ENCODE measurements around the gene DNAH17. TPM values are rescaled to one million over a fixed set of nuclear protein-coding genes. Genes with fewer than 3 reads are reported as not detected.

The DNAH17 gene
- total and polyA plus RNA-seq, 2 donors (not counting 3 experiments of a cell fraction or from before 2014, with no cell fraction given): not detected

DNA sequence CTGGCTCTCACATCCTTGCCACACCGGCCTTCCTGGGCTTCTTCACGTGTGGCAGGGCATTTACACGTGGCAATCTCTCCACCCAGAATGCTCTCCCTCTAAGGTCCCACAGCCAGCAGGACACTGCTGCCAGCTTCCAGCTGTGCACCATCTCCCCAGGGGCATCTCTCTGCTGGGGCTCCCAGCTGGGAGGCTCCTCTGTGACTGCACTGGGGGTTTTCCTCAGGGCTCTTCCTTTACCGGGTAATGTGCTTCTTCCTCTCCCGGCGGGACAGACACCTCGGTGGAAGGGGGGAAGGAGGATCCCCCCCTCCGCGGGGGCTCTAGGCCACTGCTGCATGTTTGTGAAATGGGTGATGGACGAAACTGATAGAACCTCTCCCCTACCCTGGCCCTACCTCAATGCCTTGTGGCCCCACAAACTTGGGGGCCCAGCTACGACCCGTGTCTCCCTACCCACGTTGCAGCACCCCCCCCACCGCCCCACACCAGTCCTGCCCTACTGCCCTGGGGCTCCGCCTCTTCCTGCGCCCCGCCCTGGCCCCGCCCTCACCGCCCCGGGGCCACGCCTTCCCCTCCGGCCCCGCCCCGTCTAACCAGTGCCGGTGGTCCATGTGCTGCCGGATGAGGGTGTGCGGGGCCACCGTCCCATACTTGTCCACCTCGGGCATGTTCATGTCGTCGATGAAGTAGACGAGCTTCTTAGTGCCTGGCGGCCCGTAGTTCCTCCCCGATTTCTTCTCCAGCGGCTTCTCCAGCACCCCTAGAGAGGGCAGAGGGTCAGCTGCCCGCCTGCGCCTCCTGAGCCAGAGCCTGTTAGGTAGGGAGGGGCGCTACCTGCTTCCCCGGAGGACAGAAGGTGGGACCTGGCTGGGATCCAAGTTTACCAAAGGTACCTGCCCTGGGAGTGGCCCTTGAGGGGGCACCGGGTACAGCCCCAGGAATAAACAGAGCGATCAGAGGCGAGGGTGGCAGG is 92.6 kb downstream of the DNAH17 start:
- peaks cover 2% of the 10 kb centered on the region for H3K4me1 ChIP-seq (ENCODE audit: control insufficient read depth, extremely low read depth, insufficient read depth, low read length)
- peak overlapping the region; percentile 92 for H2AFZ ChIP-seq (ENCODE audit: low read depth, low read length)
- H3K9me3 ChIP-seq (replicated peaks; ENCODE audit: control insufficient read depth, insufficient read depth, low read length): no peaks in the 10 kb centered on the region
- no peaks in the 10 kb centered on the region for H3K9me1 ChIP-seq (replicated peaks; ENCODE audit: control insufficient read depth, extremely low read depth, insufficient read depth, low read length)
- no peaks in the 10 kb centered on the region for H4K20me1 ChIP-seq (replicated peaks; ENCODE audit: control insufficient read depth, extremely low read depth, insufficient read depth, low read length)
- no peaks in the 10 kb centered on the region for H3K36me3 ChIP-seq (ENCODE audit: control insufficient read depth in 2 of 2, extremely low read depth in 1 of 2, insufficient read depth in 2 of 2, low read length in 2 of 2)
- no peaks in the 10 kb centered on the region for H3K79me2 ChIP-seq (ENCODE audit: control insufficient read depth, insufficient read depth, low read length)
- H3K4me3 ChIP-seq (replicated peaks in 1 of 3; ENCODE audit: insufficient read depth in 1 of 3, low read depth in 1 of 3, low read length in 3 of 3): peak overlapping the region; percentile 5 to 37 (median 21)
- peak; percentile 68 for FAIRE-seq
- TF ChIP-seq EZH2 (IDR thresholded peaks at IDR 0.05; ENCODE audit: borderline replicate concordance, low read depth, low read length, severe bottlenecking): no peak
- ChIA-PET CTCF (no interaction called here), POLR2A (no interaction called here)
- peak overlapping the region; percentile 31 for H3K4me2 ChIP-seq (ENCODE audit: insufficient read depth, low read length)
- intact Hi-C loops (cut with micrococcal nuclease) (no loop called here), dilution Hi-C loops (cut with MboI; ENCODE audit: extremely low pct_ligation_motif_present, low sequenced_read_pairs) (loop anchor here (25.0 kb wide), 1 partner anchor 153 kb away; no protein-coding TSS in a partner anchor)
- no peak overlapping the region for H3K9ac ChIP-seq (replicated peaks; ENCODE audit: extremely low read depth, insufficient read depth, low read length)
- H3K27ac ChIP-seq (ENCODE audit: insufficient read depth, low read depth, low read length): no peak overlapping the region
- no peaks in the 10 kb centered on the region for H3K27me3 ChIP-seq (ENCODE audit: control insufficient read depth in 2 of 2, insufficient read depth in 2 of 2, low read length in 2 of 2)
- BruUV-seq (replicated peaks): no TSS peak
- DNase-seq (ENCODE audit: low read depth, low spot score): peak; percentile 25

- no peak for DNase-seq (ENCODE audit: low read depth, low spot score)
- H3K27me3 ChIP-seq (ENCODE audit: control insufficient read depth in 2 of 2, insufficient read depth in 2 of 2, low read length in 2 of 2): peaks cover 0 to 3% of the 10 kb centered on the region in 2 experiments
- CTCF ChIA-PET: no interaction called here
Measured at GRCh38 chr17:78479369-78479768, 97.8 kb downstream of the DNAH17 start.

More at GRCh38 chr17:78479369-78479768, 97.8 kb downstream of the DNAH17 start:
- TF ChIP-seq, protein P1, sequence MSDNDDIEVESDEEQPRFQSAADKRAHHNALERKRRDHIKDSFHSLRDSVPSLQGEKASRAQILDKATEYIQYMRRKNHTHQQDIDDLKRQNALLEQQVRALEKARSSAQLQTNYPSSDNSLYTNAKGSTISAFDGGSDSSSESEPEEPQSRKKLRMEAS (IDR thresholded peaks at IDR 0.05; ENCODE audit: insufficient read depth, insufficient read length): no peak
- TF ChIP-seq, protein P2, sequence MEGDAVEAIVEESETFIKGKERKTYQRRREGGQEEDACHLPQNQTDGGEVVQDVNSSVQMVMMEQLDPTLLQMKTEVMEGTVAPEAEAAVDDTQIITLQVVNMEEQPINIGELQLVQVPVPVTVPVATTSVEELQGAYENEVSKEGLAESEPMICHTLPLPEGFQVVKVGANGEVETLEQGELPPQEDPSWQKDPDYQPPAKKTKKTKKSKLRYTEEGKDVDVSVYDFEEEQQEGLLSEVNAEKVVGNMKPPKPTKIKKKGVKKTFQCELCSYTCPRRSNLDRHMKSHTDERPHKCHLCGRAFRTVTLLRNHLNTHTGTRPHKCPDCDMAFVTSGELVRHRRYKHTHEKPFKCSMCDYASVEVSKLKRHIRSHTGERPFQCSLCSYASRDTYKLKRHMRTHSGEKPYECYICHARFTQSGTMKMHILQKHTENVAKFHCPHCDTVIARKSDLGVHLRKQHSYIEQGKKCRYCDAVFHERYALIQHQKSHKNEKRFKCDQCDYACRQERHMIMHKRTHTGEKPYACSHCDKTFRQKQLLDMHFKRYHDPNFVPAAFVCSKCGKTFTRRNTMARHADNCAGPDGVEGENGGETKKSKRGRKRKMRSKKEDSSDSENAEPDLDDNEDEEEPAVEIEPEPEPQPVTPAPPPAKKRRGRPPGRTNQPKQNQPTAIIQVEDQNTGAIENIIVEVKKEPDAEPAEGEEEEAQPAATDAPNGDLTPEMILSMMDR (IDR thresholded peaks at IDR 0.05; ENCODE audit: extremely low read depth in 1 of 2, insufficient read depth in 1 of 2, low read depth in 1 of 2, low read length in 2 of 2): no peak
- TF ChIP-seq POLR2AphosphoS5 (IDR thresholded peaks at IDR 0.05; ENCODE audit: insufficient read depth, low read depth, low read length) (no peak), GATA2 (IDR thresholded peaks at IDR 0.05; ENCODE audit: insufficient read depth, insufficient read length, low read depth, low read length) (no peak), EZH2 (IDR thresholded peaks at IDR 0.05; ENCODE audit: borderline replicate concordance, low read depth, low read length, severe bottlenecking) (no peak), FOS (IDR thresholded peaks at IDR 0.05; ENCODE audit: borderline replicate concordance, insufficient read depth, low read length) (no peak), POLR2A (IDR thresholded peaks at IDR 0.05; ENCODE audit: low read depth, low read length) (no peak), JUN (IDR thresholded peaks at IDR 0.05; ENCODE audit: borderline replicate concordance, insufficient read depth, insufficient read length, low read depth) (no peak), MYC (IDR thresholded peaks at IDR 0.05; ENCODE audit: low read depth, low read length) (no peak)
- Histone ChIP-seq H3K9me1 (replicated peaks; ENCODE audit: control insufficient read depth, extremely low read depth, insufficient read depth, low read length) (no peaks in the 10 kb centered on the region), H2AFZ (ENCODE audit: low read depth, low read length) (no peak overlapping the region), H4K20me1 (replicated peaks; ENCODE audit: control insufficient read depth, extremely low read depth, insufficient read depth, low read length) (no peaks in the 10 kb centered on the region), H3K9ac (replicated peaks; ENCODE audit: extremely low read depth, insufficient read depth, low read length) (no peak overlapping the region), H3K27ac (ENCODE audit: insufficient read depth, low read depth, low read length) (no peak overlapping the region), H3K36me3 (ENCODE audit: control insufficient read depth in 2 of 2, extremely low read depth in 1 of 2, insufficient read depth in 2 of 2, low read length in 2 of 2) (no peaks in the 10 kb centered on the region), H3K4me3 (replicated peaks in 1 of 3; ENCODE audit: insufficient read depth in 1 of 3, low read depth in 1 of 3, low read length in 3 of 3) (no peak overlapping the region), H3K9me3 (replicated peaks; ENCODE audit: control insufficient read depth, insufficient read depth, low read length) (no peaks in the 10 kb centered on the region), H3K79me2 (ENCODE audit: control insufficient read depth, insufficient read depth, low read length) (no peaks in the 10 kb centered on the region), H3K4me2 (ENCODE audit: insufficient read depth, low read length) (no peak overlapping the region), H3K4me1 (ENCODE audit: control insufficient read depth, extremely low read depth, insufficient read depth, low read length) (peaks cover 1% of the 10 kb centered on the region)
- dilution Hi-C loops (cut with MboI; ENCODE audit: extremely low pct_ligation_motif_present, low sequenced_read_pairs) (loop anchor here (25.0 kb wide), 1 partner anchor 158 kb away; no protein-coding TSS in a partner anchor), intact Hi-C loops (cut with micrococcal nuclease) (no loop called here)
- FAIRE-seq: no peak
- no TSS peak for BruUV-seq (replicated peaks)
- POLR2A ChIA-PET: no interaction called here

All from endothelial cell of umbilical vein (primary cell).